ENCODE measurements around the gene CNTN5. TPM values are rescaled to one million over a fixed set of nuclear protein-coding genes. Genes with fewer than 3 reads are reported as not detected.

Gene CNTN5
- polyA plus RNA-seq, 1 donor (not counting 4 experiments of a cell fraction or from before 2014, with no cell fraction given): not detected

- FAIRE-seq: no peak
- Histone ChIP-seq H3K4me2 (ENCODE audit: control insufficient read depth, extremely low read depth, insufficient read depth, low read depth, low read length) (no peak overlapping the region), H3K4me1 (ENCODE audit: control insufficient read depth, extremely low read depth, insufficient read depth, low read length) (no peaks in the 10 kb centered on the region), H3K36me3 (ENCODE audit: control insufficient read depth in 2 of 2, extremely low read depth in 1 of 2, insufficient read depth in 2 of 2, low read length in 2 of 2) (no peaks in the 10 kb centered on the region), H3K9me1 (ENCODE audit: control insufficient read depth, extremely low read depth, insufficient read depth, low read length) (no peaks in the 10 kb centered on the region), H3K9me3 (ENCODE audit: control insufficient read depth, low read depth, low read length) (no peaks in the 10 kb centered on the region), H3K79me2 (ENCODE audit: control insufficient read depth, insufficient read depth, low read length) (no peaks in the 10 kb centered on the region), H3K27me3 (ENCODE audit: control insufficient read depth, extremely low read depth, insufficient read depth, low read length) (no peaks in the 10 kb centered on the region), H4K20me1 (ENCODE audit: control insufficient read depth, extremely low read depth, insufficient read depth, low read length) (no peaks in the 10 kb centered on the region), H3K4me3 (ENCODE audit: control insufficient read depth in 2 of 3, extremely low read depth in 1 of 3, insufficient read depth in 2 of 3, low read depth in 1 of 3, low read length in 3 of 3) (no peak overlapping the region), H3K9ac (ENCODE audit: control insufficient read depth, extremely low read depth, insufficient read depth, low read length) (no peak overlapping the region), H3K27ac (ENCODE audit: control insufficient read depth, insufficient read depth, low read length) (no peak overlapping the region), H2AFZ (ENCODE audit: control insufficient read depth, low read length) (no peak overlapping the region)
- dilution Hi-C loops (cut with MboI; ENCODE audit: extremely low pct_ligation_motif_present, low sequenced_read_pairs): no loop called here
- no peak for TF ChIP-seq EZH2 (IDR thresholded peaks at IDR 0.05; ENCODE audit: low read length)
- TF ChIP-seq, protein P1, sequence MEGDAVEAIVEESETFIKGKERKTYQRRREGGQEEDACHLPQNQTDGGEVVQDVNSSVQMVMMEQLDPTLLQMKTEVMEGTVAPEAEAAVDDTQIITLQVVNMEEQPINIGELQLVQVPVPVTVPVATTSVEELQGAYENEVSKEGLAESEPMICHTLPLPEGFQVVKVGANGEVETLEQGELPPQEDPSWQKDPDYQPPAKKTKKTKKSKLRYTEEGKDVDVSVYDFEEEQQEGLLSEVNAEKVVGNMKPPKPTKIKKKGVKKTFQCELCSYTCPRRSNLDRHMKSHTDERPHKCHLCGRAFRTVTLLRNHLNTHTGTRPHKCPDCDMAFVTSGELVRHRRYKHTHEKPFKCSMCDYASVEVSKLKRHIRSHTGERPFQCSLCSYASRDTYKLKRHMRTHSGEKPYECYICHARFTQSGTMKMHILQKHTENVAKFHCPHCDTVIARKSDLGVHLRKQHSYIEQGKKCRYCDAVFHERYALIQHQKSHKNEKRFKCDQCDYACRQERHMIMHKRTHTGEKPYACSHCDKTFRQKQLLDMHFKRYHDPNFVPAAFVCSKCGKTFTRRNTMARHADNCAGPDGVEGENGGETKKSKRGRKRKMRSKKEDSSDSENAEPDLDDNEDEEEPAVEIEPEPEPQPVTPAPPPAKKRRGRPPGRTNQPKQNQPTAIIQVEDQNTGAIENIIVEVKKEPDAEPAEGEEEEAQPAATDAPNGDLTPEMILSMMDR (optimal IDR thresholded peaks at IDR 0.05 in 1 of 3, IDR thresholded peaks at IDR 0.05 in 1 of 3, conservative IDR thresholded peaks at IDR 0.05 in 1 of 3; ENCODE audit: extremely low read depth in 1 of 3, insufficient read depth in 2 of 3, low read length in 3 of 3): peak in 1 of 3 experiments; percentile 15
- DNase-seq (ENCODE audit: low read depth, low spot score): no peak
Observed at GRCh38 chr11:100010393-100010792, 989.6 kb downstream of the CNTN5 start.

- dilution Hi-C loops (cut with MboI; ENCODE audit: extremely low pct_ligation_motif_present, low sequenced_read_pairs): no loop called here
Observed at GRCh38 chr11:100011697-100012096, 990.9 kb downstream of the CNTN5 start.

More at GRCh38 chr11:100011697-100012096, 990.9 kb downstream of the CNTN5 start:
- Histone ChIP-seq H2AFZ (ENCODE audit: control insufficient read depth, low read length) (no peak overlapping the region), H3K9me1 (ENCODE audit: control insufficient read depth, extremely low read depth, insufficient read depth, low read length) (no peaks in the 10 kb centered on the region), H3K9me3 (ENCODE audit: control insufficient read depth, low read depth, low read length) (no peaks in the 10 kb centered on the region), H3K4me1 (ENCODE audit: control insufficient read depth, extremely low read depth, insufficient read depth, low read length) (no peaks in the 10 kb centered on the region), H3K9ac (ENCODE audit: control insufficient read depth, extremely low read depth, insufficient read depth, low read length) (no peak overlapping the region), H4K20me1 (ENCODE audit: control insufficient read depth, extremely low read depth, insufficient read depth, low read length) (no peaks in the 10 kb centered on the region), H3K4me3 (ENCODE audit: control insufficient read depth in 2 of 3, extremely low read depth in 1 of 3, insufficient read depth in 2 of 3, low read depth in 1 of 3, low read length in 3 of 3) (no peak overlapping the region), H3K79me2 (ENCODE audit: control insufficient read depth, insufficient read depth, low read length) (no peaks in the 10 kb centered on the region), H3K27ac (ENCODE audit: control insufficient read depth, insufficient read depth, low read length) (no peak overlapping the region), H3K27me3 (ENCODE audit: control insufficient read depth, extremely low read depth, insufficient read depth, low read length) (no peaks in the 10 kb centered on the region), H3K4me2 (ENCODE audit: control insufficient read depth, extremely low read depth, insufficient read depth, low read depth, low read length) (no peak overlapping the region), H3K36me3 (ENCODE audit: control insufficient read depth in 2 of 2, extremely low read depth in 1 of 2, insufficient read depth in 2 of 2, low read length in 2 of 2) (no peaks in the 10 kb centered on the region)
- DNase-seq (ENCODE audit: low read depth, low spot score) (no peak), FAIRE-seq (no peak)
- TF ChIP-seq, protein P1 (optimal IDR thresholded peaks at IDR 0.05 in 1 of 3, IDR thresholded peaks at IDR 0.05 in 1 of 3, conservative IDR thresholded peaks at IDR 0.05 in 1 of 3; ENCODE audit: extremely low read depth in 1 of 3, insufficient read depth in 2 of 3, low read length in 3 of 3): no peak
- no peak for TF ChIP-seq EZH2 (IDR thresholded peaks at IDR 0.05; ENCODE audit: low read length)
